ENCODE results near the gene USO1.
"Not testable (repeated sequence)": the region's sequence is repeated elsewhere in the genome, so short reads cannot be mapped to it uniquely, and the experiment has no call there.

USO1 gene

DNA sequence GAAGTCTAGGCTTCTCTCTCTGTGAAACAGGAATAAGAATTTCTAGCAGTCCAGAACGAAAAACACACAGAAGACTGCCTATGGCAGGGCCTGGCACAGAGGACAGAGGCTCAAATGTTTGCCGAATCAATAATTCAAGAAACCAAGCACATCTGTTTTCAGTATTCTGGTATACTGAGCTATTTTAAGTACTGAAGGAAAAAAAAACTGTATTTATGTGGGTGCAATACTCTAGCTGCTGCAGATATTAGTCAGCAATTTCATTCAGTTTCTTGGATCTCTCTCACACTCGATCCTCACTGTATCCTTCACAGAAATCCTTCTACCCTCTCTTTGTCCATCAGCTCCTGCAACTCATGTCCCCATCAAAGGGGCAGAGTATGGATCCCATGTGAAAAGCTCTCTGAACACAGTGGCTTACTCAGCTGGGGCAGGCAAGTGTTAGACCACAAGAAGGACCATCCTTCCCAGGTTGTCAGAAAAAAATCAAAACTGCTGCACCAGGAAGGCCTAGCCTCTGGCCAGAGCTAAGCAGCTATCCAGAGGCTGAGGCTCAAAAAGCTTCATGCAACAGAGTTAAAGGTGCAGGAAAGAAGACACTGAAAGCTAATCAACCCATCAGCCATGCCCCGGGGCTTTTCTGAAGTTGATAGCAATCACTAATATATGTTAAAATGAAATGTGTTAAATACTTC, 9.1 kb upstream of the USO1 start:
- DNase-seq, result no peak

DNA sequence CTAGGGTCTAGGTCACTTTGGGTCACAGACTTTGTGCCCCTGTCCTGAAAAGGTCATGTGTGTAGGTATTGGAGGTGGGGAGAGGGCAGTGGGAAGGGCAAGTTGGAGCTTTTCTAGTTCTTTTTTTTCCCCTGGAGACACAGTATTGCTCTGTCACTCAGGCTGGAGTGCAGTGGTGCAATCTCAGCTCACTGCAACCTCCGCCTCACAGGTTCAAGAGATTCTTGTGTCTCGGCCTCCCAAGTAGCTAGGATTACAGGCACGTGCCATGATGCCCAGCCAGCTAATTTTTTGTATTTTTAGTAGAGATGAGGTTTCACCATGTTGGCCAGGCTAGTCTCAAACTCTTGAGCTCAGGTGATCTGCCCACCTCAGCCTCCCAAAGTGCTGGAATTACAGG, 8.3 kb upstream of the USO1 start:
- DNase-seq, result not testable (repeated sequence)

- DNase-seq, result no peak
These were observed 7.0 kb upstream of the USO1 start for GRCh38 chr4:75717408-75717807.

- no peak for DNase-seq
These were observed 5.8 kb upstream of the USO1 start for GRCh38 chr4:75718529-75718928.

DNA sequence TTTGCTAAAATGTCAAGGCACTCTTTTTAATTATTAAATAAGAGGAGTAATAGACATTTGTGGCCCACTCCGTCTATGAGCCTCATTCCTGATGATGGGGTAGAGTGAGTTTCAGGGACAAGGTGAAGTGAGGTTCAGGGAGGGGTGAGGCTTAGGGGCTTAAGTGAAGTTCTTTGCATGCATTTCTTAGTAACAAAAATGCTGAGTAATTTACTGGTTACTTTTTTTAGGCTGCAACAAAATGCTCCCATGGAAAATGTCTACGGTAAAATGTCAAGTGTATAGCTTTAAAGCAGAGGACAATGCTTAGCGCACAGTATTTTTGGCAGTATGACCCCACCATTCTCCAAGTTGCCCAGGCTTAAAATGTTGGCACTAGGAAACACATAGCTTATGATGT, 2.0 kb upstream of the USO1 start:
- DNase-seq, result no peak

DNA sequence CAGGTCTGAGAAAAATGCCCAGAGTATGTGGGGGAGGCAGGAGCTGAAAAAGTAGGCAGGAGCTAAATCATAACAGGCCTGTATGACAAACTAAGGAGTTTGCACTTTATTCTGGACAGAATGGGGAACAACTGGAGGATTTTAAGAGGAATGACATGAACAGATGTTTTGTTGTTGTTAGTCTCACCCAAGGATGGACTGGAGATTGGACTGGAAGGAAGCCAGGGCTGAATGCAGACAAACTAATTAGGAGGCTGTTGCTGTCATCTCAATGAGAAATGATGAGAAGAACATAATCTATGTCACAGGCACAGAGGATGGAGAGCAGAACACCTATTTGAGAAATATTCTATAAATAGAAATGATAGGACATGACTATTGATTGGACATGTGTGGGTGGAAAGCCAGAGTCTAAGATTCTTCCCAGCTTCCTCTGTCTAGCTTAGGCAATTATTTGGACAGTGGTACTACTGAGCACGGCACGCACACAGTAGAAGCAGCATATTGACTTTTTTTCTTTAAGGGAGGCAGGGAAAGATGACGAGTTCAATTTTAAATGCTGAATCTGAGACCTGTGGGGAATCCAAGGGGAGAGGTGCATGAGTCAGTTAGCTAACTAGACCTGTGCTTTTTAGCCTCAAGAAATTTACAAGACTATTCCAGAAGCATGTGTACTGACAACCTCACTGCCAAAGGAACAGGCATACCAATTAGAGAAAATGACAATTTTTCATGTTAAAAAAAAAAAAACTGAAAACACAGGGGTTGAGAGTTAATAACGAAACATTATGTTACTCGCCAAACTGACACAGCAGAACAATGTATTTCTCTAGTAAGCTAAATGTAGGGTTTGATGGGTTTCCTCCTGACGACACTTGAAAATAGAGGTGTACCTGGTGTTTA, 963 bp upstream of the USO1 start:
- no peak for DNase-seq

- DNase-seq, result no peak
These were observed 719 bp downstream of the USO1 start for GRCh38 chr4:75724867-75725724.

GRCh38 chr4:75725942-75726538, 1.7 kb downstream of the USO1 start:
- not testable (repeated sequence) for DNase-seq

- DNase-seq, result no peak
These were observed 2.2 kb downstream of the USO1 start for GRCh38 chr4:75726577-75726976.

DNA sequence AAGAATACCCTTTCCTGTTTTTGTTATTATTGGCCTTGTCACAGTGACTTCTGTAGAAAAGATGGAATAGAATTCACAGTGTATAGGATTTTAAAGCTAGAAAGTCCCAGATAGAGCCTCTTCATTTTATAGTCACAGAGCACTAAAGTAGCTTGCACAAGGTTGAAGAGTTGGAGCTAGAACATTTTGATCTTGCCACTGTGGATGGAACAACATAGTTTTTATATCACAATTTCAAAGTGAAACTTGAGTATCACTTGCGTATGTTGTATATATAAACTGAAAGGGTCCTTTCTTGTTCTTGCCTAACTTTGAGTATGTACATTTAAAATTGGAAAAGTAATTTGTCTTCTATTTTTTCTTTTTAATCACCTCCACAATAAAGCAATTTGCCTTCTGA, 2.7 kb downstream of the USO1 start:
- DNase-seq, result no peak

DNA sequence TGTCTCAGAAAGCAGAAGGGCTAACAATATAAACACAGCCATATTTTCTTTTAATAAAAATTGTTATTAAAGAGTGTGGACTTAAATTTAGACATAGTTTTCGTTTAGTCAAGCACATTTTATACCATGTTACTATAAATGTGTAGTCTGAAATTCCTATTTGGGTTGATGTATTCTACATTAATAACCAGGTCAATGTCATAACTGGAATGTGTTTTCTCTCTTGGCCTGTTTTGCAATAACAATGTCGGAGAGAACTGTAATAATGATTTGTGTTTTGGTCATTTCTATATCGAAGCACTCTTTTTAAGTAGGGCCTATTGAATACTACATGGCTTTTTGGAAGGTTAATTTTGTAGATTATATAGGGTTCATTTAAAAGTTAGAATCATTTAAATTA, 5.5 kb downstream of the USO1 start:
- no peak for DNase-seq

DNA sequence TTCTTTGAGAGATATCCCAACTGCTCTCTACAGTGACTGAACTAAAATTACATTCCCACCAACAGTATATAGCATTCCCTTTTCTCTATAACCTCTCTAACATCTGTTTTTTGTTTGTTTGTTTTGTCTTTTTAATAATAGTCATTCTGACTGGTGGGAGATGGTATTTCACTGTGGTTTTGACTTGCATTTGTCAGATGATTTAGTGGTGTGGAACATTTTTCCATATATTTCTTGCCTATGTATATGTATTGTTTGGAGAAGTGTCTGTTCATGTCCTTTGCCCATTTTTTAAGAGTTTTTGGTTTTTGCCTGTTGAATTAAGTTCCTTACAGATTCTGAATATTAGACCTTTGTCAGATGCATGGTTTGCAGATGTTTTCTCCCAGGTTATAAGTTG, 9.0 kb downstream of the USO1 start:
- DNase-seq, result no peak

GRCh38 chr4:75735525-75735924, 11.1 kb downstream of the USO1 start:
- no peak for DNase-seq

- no peak for DNase-seq
These were observed 12.5 kb downstream of the USO1 start for GRCh38 chr4:75736862-75737261.

GRCh38 chr4:75737398-75737797, 13.0 kb downstream of the USO1 start:
- no peak for DNase-seq

- no peak for DNase-seq
These were observed 16.6 kb downstream of the USO1 start for GRCh38 chr4:75741027-75741426.

- DNase-seq, result no peak
These were observed 18.1 kb downstream of the USO1 start for GRCh38 chr4:75742451-75742850.

DNA sequence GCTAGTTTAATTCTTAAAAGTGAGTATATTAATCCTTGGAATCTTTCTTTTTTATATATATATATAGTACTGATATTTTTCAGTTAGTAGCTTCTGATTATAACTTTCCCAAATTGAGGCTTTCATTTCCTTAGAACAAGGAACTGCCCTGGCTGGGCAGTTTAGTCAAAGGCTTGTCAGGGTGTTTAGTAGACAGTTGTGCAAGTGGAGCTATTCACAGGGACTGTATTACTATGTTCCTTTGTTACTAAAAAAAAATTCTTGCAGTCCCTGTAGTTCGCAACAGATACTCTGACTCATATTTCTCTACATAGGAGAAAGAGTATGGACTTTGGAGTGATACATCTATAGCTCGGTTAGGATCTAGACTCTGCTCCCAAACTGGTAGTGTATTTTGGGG, 20.8 kb downstream of the USO1 start:
- no peak for DNase-seq

GRCh38 chr4:75745721-75746199, 21.4 kb downstream of the USO1 start:
- DNase-seq, result no peak

DNA sequence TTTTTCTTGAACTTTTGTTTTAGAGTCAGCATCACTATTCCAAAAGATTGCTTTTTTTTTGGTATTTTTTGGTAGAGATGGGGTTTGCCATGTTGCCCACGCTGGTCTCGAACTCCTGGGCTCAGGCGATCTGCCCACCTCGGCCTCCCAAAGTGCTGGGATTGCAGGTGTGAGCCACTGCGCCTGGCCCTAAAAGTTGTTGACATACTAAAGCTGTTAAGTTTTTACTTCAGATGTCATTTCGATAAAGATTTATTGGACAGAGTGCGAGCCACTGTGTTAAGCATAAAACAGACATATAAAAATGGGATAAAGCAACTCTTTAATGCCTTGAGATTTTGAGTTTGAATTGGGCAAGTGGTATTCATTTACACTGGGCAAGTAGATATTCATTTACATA, 28.3 kb downstream of the USO1 start:
- DNase-seq, result no peak

- DNase-seq, result no peak
These were observed 44.7 kb downstream of the USO1 start for GRCh38 chr4:75769036-75769435.

- no peak for DNase-seq
These were observed 47.2 kb downstream of the USO1 start for GRCh38 chr4:75771607-75772006.

DNA sequence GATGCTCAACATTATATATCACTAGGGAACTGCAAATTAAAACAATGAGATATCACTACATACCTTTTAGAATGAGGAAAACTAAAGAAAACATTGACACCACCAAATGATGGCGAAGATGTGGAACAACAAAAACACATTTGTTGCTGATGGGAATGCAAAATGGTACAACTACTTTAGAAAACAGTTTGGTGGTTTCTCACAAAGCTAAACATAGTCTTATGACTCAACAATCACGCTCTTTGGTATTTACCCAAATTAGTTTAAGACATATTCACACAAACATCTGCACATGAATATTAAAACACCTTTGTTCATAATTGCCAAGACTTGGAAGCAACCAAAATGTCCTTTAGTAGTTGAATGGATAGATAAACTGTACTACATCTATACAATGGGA, 53.2 kb downstream of the USO1 start:
- DNase-seq, result no peak
